Keratinocyte (primary cell): ENCODE data around the gene CS. TPM values are rescaled to one million over a fixed set of nuclear protein-coding genes. Genes with fewer than 3 reads are reported as not detected.

Experiments used
- DNase-seq: peaks from one replicate; pipeline ENCODE4 v3.0.0-alpha.2; 2011; ENCODE audit warnings: low read depth, missing footprints, low spot score
- FAIRE-seq: peaks from 2 replicates; lab custom pipeline; 2011; peaks lifted over from hg19 to GRCh38; lab: Jason Lieb, UNC
- H2AFZ ChIP-seq: 2 replicates; pipeline ENCODE4 v1.6.0; 2012; ENCODE audit warnings: low read length, control low read depth, inconsistent platforms; ENCODE audit not compliant: control insufficient read depth
- H3K27ac ChIP-seq: 2 replicates; pipeline ENCODE4 v1.5.1; 2011; ENCODE audit warnings: low read length; ENCODE audit not compliant: control insufficient read depth, insufficient read depth
- H3K27me3 ChIP-seq: 3 replicates; pipeline ENCODE4 v1.6.0; 2011; ENCODE audit warnings: low read length; ENCODE audit not compliant: control insufficient read depth, insufficient read depth; ENCODE audit errors: extremely low read depth
- H3K36me3 ChIP-seq, 2 experiments: 2 replicates in 1 of 2; 3 replicates in 1 of 2; pipeline ENCODE4 v1.5.1; 2011; ENCODE audit warnings: low read length in 2 of 2, mild to moderate bottlenecking in 1 of 2; ENCODE audit not compliant: control insufficient read depth in 2 of 2, insufficient read depth in 2 of 2; ENCODE audit errors: extremely low read depth in 1 of 2
- H3K4me1 ChIP-seq: 3 replicates; pipeline ENCODE4 v1.5.1; 2011; ENCODE audit warnings: low read length; ENCODE audit not compliant: control insufficient read depth, insufficient read depth; ENCODE audit errors: extremely low read depth
- H3K4me2 ChIP-seq: 3 replicates; pipeline ENCODE4 v1.6.0; 2011; ENCODE audit warnings: low read depth, low read length; ENCODE audit not compliant: control insufficient read depth, insufficient read depth; ENCODE audit errors: extremely low read depth
- H3K4me3 ChIP-seq, 3 experiments: fragments of 200-600 bp in 1 of 3; sonication (generic) in 1 of 3; 2 replicates in 2 of 3; 3 replicates in 1 of 3; pipeline ENCODE4 v1.5.1; 2011 to 2016; ENCODE audit warnings: low read length in 3 of 3, mild to moderate bottlenecking in 3 of 3, control low read depth in 2 of 3, inconsistent platforms in 1 of 3, low read depth in 1 of 3, mixed read lengths in 1 of 3, mixed run types in 1 of 3, moderate library complexity in 1 of 3; ENCODE audit not compliant: control insufficient read depth in 2 of 3, insufficient read depth in 2 of 3; ENCODE audit errors: extremely low read depth in 1 of 3
- H3K79me2 ChIP-seq: 2 replicates; pipeline ENCODE4 v1.6.0; 2012; ENCODE audit warnings: low read length; ENCODE audit not compliant: control insufficient read depth, insufficient read depth
- H3K9ac ChIP-seq: 3 replicates; pipeline ENCODE4 v1.6.0; 2011; ENCODE audit warnings: low read length; ENCODE audit not compliant: control insufficient read depth, insufficient read depth; ENCODE audit errors: extremely low read depth
- H3K9me1 ChIP-seq: 3 replicates; pipeline ENCODE4 v1.6.0; 2011; ENCODE audit warnings: low read length; ENCODE audit not compliant: control insufficient read depth, insufficient read depth; ENCODE audit errors: extremely low read depth
- H3K9me3 ChIP-seq: 2 replicates; pipeline ENCODE4 v1.5.1; 2012; ENCODE audit warnings: low read depth, low read length; ENCODE audit not compliant: control insufficient read depth
- H4K20me1 ChIP-seq: 3 replicates; pipeline ENCODE4 v1.6.0; 2011; ENCODE audit warnings: low read length; ENCODE audit not compliant: control insufficient read depth, insufficient read depth; ENCODE audit errors: extremely low read depth
- CTCF ChIP-seq, 3 experiments: IDR thresholded peaks in 1 of 3; conservative IDR thresholded peaks in 1 of 3; optimal IDR thresholded peaks in 1 of 3; 2 replicates in 2 of 3; 3 replicates in 1 of 3; pipeline versions ENCODE3 to v1.5.1; 2011; ENCODE audit warnings: low read length in 3 of 3, mild to moderate bottlenecking in 3 of 3, moderate library complexity in 2 of 3, control low read depth in 1 of 3, inconsistent platforms in 1 of 3; ENCODE audit not compliant: insufficient read depth in 2 of 3; ENCODE audit errors: extremely low read depth in 1 of 3
- EZH2 ChIP-seq: IDR thresholded peaks from one replicate; pipeline ENCODE4 v1.6.1; 2012; ENCODE audit warnings: inconsistent platforms, mild to moderate bottlenecking, low read length, moderate library complexity
- dilution Hi-C: fragments of 300-500 bp; cut with MboI; formaldehyde crosslinking; loops from one replicate; pipeline ENCODE4 v1.7.0; 2020; ENCODE audit warnings: low sequenced_read_pairs; ENCODE audit not compliant: extremely low pct_ligation_motif_present
- polyA plus RNA-seq, 5 experiments: library from polyadenylated mRNA; depleted of rRNA in 3 of 5; stranded (reverse) in 3 of 5; stranded (forward) in 1 of 5; unstranded in 1 of 5; fragments of >200 nt; gene quantifications; 1 replicate in 1 of 5; 2 replicates in 3 of 5; 3 replicates in 1 of 5; pipeline versions ENCODE4 v1.2.1 to v1.2.3, GENCODE V29; 2011 to 2012; ENCODE audit warnings: missing spikeins in 2 of 5, low read depth in 1 of 5, low replicate concordance in 1 of 5

Gene CS
- polyA plus RNA-seq, 1 donor (not counting 4 experiments of a cell fraction or from before 2014, with no cell fraction given), result 105 TPM

DNA sequence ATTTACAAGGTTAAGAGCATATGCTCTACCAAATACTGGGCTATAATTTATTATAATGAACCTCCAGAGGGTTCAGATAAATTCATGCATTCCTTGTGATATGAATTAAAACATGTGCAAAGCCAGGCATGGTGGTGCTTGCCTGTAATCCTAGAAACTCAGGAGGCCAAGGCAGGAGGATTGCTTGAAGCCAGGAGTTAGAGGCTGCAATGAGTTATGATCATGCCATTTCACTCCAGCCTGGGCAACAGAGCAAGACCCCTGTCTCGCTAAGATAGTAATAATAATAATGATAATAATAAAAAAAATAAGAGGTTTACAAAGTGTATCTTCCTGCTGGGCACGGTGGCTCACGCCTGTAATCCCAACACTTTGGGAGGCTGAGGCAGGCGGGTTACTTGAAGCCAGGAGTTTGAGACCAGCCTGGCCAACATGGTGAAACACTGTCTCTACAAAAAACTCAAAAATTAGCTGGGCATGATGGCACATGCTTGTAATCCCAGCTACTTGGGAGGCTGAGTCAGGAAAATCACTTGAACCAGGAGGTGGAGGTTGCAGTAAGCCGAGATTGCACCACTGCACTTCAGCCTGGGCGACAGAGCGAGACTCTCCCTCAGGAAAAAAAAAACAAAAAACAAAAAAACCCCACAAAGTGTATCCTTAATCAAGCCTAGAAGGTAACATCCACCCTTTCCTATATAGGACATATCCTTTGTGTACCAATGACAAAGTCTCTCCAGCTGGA lies 7.3 kb upstream of the CS start:
- DNase-seq, result no peak
- dilution Hi-C loops, result no loop called here
- H3K4me3 ChIP-seq, result no peak overlapping the region
- no peaks in the 10 kb centered on the region for H3K9me1 ChIP-seq
- peaks cover 25% of the 10 kb centered on the region in 2 experiments for H3K36me3 ChIP-seq
- H3K79me2 ChIP-seq, result peaks cover 3% of the 10 kb centered on the region
- H3K9ac ChIP-seq, result no peak overlapping the region
- no peaks in the 10 kb centered on the region for H3K27me3 ChIP-seq
- no peaks in the 10 kb centered on the region for H3K9me3 ChIP-seq
- no peak overlapping the region for H2AFZ ChIP-seq
- no peak for FAIRE-seq
- H3K27ac ChIP-seq, result no peak overlapping the region
- peaks cover 3% of the 10 kb centered on the region for H3K4me1 ChIP-seq
- no peak overlapping the region for H3K4me2 ChIP-seq
- TF ChIP-seq CTCF (optimal IDR thresholded peaks at IDR 0.05 in 1 of 3, IDR thresholded peaks at IDR 0.05 in 1 of 3, conservative IDR thresholded peaks at IDR 0.05 in 1 of 3; ENCODE audit: extremely low read depth in 1 of 3, insufficient read depth in 2 of 3, low read length in 3 of 3) (no peak), EZH2 (no peak)
- no peaks in the 10 kb centered on the region for H4K20me1 ChIP-seq

DNA sequence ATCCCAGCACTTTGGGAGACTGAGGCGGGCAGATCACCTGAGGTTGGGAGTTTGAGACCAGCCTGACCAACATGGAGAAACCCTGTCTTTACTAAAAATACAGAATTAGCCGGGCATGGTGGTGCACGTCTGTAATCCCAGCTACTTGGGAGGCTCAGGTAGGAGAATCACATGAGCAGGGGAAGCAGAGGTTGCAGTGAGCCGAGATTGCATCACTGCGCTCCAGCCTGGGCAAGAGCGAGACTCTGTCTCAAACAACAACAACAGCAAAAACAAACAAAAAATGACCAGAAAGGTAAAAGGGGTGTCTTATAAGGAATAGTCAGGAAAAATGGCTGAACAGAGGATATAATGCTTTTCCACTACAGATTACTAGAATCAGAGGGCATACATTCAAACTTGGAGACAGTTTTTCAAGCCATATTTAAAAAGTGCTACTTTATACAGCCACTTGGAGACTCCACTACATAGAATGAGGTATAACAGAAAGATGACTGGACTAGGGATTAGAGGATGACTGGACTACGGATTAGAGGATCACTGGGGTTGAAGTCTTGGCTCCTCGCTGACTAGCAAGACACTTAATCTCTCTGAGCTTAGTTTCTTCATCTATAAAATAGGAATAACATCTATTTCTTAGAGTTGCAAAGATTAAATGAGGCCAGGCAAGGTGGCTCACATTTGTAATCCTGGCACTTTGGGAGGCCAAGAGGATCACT lies 4.9 kb upstream of the CS start:
- Histone ChIP-seq H3K9me3 (no peaks in the 10 kb centered on the region), H3K36me3 (peaks cover 12 to 16% of the 10 kb centered on the region in 2 experiments), H4K20me1 (no peaks in the 10 kb centered on the region), H2AFZ (no peak overlapping the region), H3K27ac (no peak overlapping the region), H3K9me1 (no peaks in the 10 kb centered on the region), H3K27me3 (no peaks in the 10 kb centered on the region), H3K79me2 (no peaks in the 10 kb centered on the region), H3K9ac (no peak overlapping the region), H3K4me2 (no peak overlapping the region), H3K4me3 (no peak overlapping the region), H3K4me1 (peaks cover 11% of the 10 kb centered on the region)
- DNase-seq (no peak), FAIRE-seq (no peak)
- TF ChIP-seq EZH2 (no peak), CTCF (optimal IDR thresholded peaks at IDR 0.05 in 1 of 3, IDR thresholded peaks at IDR 0.05 in 1 of 3, conservative IDR thresholded peaks at IDR 0.05 in 1 of 3; ENCODE audit: extremely low read depth in 1 of 3, insufficient read depth in 2 of 3, low read length in 3 of 3) (no peak)
- dilution Hi-C loops, result no loop called here
